Measurements from ENCODE around the gene C3orf33. TPM values are rescaled to one million over a fixed set of nuclear protein-coding genes. Genes with fewer than 3 reads are reported as not detected.

The C3orf33 gene
- total and polyA plus RNA-seq, 9 of the 15 experiments (the other 6 are each of a cell fraction or from before 2014, with no cell fraction given): 4.1 to 10.2 (median 6.0) TPM

- TF ChIP-seq ZBTB8A (IDR thresholded peaks at IDR 0.05; ENCODE audit: partially characterized antibody) (no peak), HINFP (tag; conservative IDR thresholded peaks at IDR 0.05; ENCODE audit: low read depth) (no peak), ZNF644 (tag; IDR thresholded peaks at IDR 0.05; ENCODE audit: low read depth) (no peak), NBN (IDR thresholded peaks at IDR 0.05; ENCODE audit: low read depth) (peak; percentile 97), CREB3L1 (IDR thresholded peaks at IDR 0.05; ENCODE audit: borderline replicate concordance, low read depth) (peak; percentile 91), ELF4 (CRISPR knock-in tag; IDR thresholded peaks at IDR 0.05) (no peak), HDAC1 (IDR thresholded peaks at IDR 0.05) (peak in 1 of 2 experiments; percentile 50; a peak in 1 of 4 replicates), UBTF (IDR thresholded peaks at IDR 0.05; ENCODE audit: borderline replicate concordance in 1 of 2, low read depth in 2 of 2, low read length in 2 of 2) (peak; percentile 99), PML (IDR thresholded peaks at IDR 0.05; ENCODE audit: low read length) (peak; percentile 89), TSC22D4 (tag; IDR thresholded peaks at IDR 0.05) (no peak), TFAM (CRISPR knock-in tag; conservative IDR thresholded peaks at IDR 0.05) (no peak), NONO (IDR thresholded peaks at IDR 0.05; ENCODE audit: low read depth in 2 of 2, low read length in 1 of 2) (0 out of 4 replicates have a peak, but pooled peaks of 1 of the 2 experiments have one; percentile 28), ZC3H11A (IDR thresholded peaks at IDR 0.05; ENCODE audit: low read depth, low read length) (peak; percentile 74; the same call in 1 of the 2 replicates), ARID2 (IDR thresholded peaks at IDR 0.05) (no peak), CHD1 (IDR thresholded peaks at IDR 0.05; ENCODE audit: low read length) (no peak), DACH1 (IDR thresholded peaks at IDR 0.05; ENCODE audit: partially characterized antibody) (peak; percentile 66), ZNF3 (CRISPR knock-in tag; IDR thresholded peaks at IDR 0.05) (no peak), SMAD1 (IDR thresholded peaks at IDR 0.05; ENCODE audit: low read depth, low read length, partially characterized antibody) (peak; percentile 67), C11orf30 (IDR thresholded peaks at IDR 0.05; ENCODE audit: low read depth) (peak; percentile 96), FOXP4 (CRISPR knock-in tag; IDR thresholded peaks at IDR 0.05; ENCODE audit: borderline replicate concordance) (0 out of 2 replicates have a peak, but pooled peaks have one; percentile 35), GABPB1 (CRISPR knock-in tag; IDR thresholded peaks at IDR 0.05) (peak; percentile 100)
Measured at GRCh38 chr3:155854141-155854940, 48.3 kb upstream of the C3orf33 start, which contains the start of gene SLC33A1 (continued).
